Glutamatergic neuron (in vitro differentiated cells): Measurements from ENCODE around the gene CLSTN2. TPM values are rescaled to one million over a fixed set of nuclear protein-coding genes. Genes with fewer than 3 reads are reported as not detected.

Source experiments
- DNase-seq: peaks from one replicate; pipeline ENCODE4 v3.0.0; 2022
- H3K27ac Mint-ChIP-seq: one replicate; pipeline ENCODE4 v1.8.0; 2020; ENCODE audit warnings: mild to moderate bottlenecking, mixed read lengths, inconsistent platforms; ENCODE audit not compliant: unreplicated experiment
- H3K27me3 Mint-ChIP-seq: one replicate; pipeline ENCODE4 v1.8.0; 2020; ENCODE audit warnings: mild to moderate bottlenecking, moderate library complexity, mixed read lengths, inconsistent platforms; ENCODE audit not compliant: unreplicated experiment
- H3K36me3 Mint-ChIP-seq: one replicate; pipeline ENCODE4 v1.8.0; 2020; ENCODE audit warnings: mild to moderate bottlenecking, mixed read lengths, inconsistent platforms; ENCODE audit not compliant: unreplicated experiment
- H3K4me1 Mint-ChIP-seq: one replicate; pipeline ENCODE4 v1.8.0; 2020; ENCODE audit warnings: mild to moderate bottlenecking, low read depth, mixed read lengths, inconsistent platforms; ENCODE audit not compliant: unreplicated experiment
- H3K4me3 Mint-ChIP-seq: one replicate; pipeline ENCODE4 v1.8.0; 2020; ENCODE audit warnings: mild to moderate bottlenecking, mixed read lengths, inconsistent platforms; ENCODE audit not compliant: unreplicated experiment
- H3K9me3 Mint-ChIP-seq: one replicate; pipeline ENCODE4 v1.8.0; 2020; ENCODE audit warnings: mild to moderate bottlenecking, moderate library complexity, mixed read lengths, inconsistent platforms; ENCODE audit not compliant: unreplicated experiment
- CTCF ChIP-seq: fragments of 200-600 bp; sonication (generic); IDR thresholded peaks from one replicate; pipeline ENCODE4 v1.5.0; 2021; ENCODE audit not compliant: partially characterized antibody, unreplicated experiment
- total RNA-seq: library from RNA; stranded (reverse); fragmentation: NEBNext Ultra II Directional; extraction: Animal tissue kit (Norgen Biotek cat#: 25700); gene quantifications from one replicate; pipeline ENCODE4 v1.2.1, GENCODE V29; 2021; ENCODE audit not compliant: unreplicated experiment

Gene CLSTN2
- total RNA-seq, 1 donor from 2014 or later: 3.1 TPM

- no peaks in the 10 kb centered on the region for H3K36me3 Mint-ChIP-seq
- no peak overlapping the region for H3K4me3 Mint-ChIP-seq
- DNase-seq: no peak
- H3K27me3 Mint-ChIP-seq: peaks cover 5% of the 10 kb centered on the region
- no peaks in the 10 kb centered on the region for H3K4me1 Mint-ChIP-seq
- no peak overlapping the region for H3K27ac Mint-ChIP-seq
- no peak for TF ChIP-seq CTCF
- H3K9me3 Mint-ChIP-seq: peaks cover 2% of the 10 kb centered on the region
These were observed 80.8 kb downstream of the CLSTN2 start for GRCh38 chr3:140015741-140016140.

GRCh38 chr3:140018556-140018955 lies 83.6 kb downstream of the CLSTN2 start:
- H3K27me3 Mint-ChIP-seq: peaks cover 2% of the 10 kb centered on the region
- DNase-seq: no peak
- no peak for TF ChIP-seq CTCF
- no peak overlapping the region for H3K4me3 Mint-ChIP-seq
- H3K9me3 Mint-ChIP-seq: peaks cover 4% of the 10 kb centered on the region
- H3K4me1 Mint-ChIP-seq: peaks cover 7% of the 10 kb centered on the region
- H3K36me3 Mint-ChIP-seq: peaks cover 3% of the 10 kb centered on the region
- H3K27ac Mint-ChIP-seq: no peak overlapping the region

GRCh38 chr3:140019946-140020345 lies 85.0 kb downstream of the CLSTN2 start:
- Mint-ChIP-seq H3K4me1 (peaks cover 7% of the 10 kb centered on the region), H3K27ac (no peak overlapping the region), H3K27me3 (peaks cover 2% of the 10 kb centered on the region), H3K36me3 (peaks cover 3% of the 10 kb centered on the region), H3K4me3 (no peak overlapping the region), H3K9me3 (peaks cover 4% of the 10 kb centered on the region)
- no peak for TF ChIP-seq CTCF
- no peak for DNase-seq

- no peak overlapping the region for H3K27ac Mint-ChIP-seq
- H3K4me1 Mint-ChIP-seq: peaks cover 7% of the 10 kb centered on the region
- H3K9me3 Mint-ChIP-seq: peaks cover 4% of the 10 kb centered on the region
- TF ChIP-seq CTCF: no peak
- H3K4me3 Mint-ChIP-seq: no peak overlapping the region
- no peak for DNase-seq
- H3K27me3 Mint-ChIP-seq: no peaks in the 10 kb centered on the region
- peaks cover 3% of the 10 kb centered on the region for H3K36me3 Mint-ChIP-seq
These were observed 85.6 kb downstream of the CLSTN2 start for GRCh38 chr3:140020541-140020940.

GRCh38 chr3:140021269-140021668 lies 86.3 kb downstream of the CLSTN2 start:
- Mint-ChIP-seq H3K9me3 (peaks cover 4% of the 10 kb centered on the region), H3K4me3 (no peak overlapping the region), H3K36me3 (peaks cover 3% of the 10 kb centered on the region), H3K27ac (no peak overlapping the region), H3K4me1 (peaks cover 7% of the 10 kb centered on the region), H3K27me3 (no peaks in the 10 kb centered on the region)
- no peak for DNase-seq
- TF ChIP-seq CTCF: no peak
